ENCODE data around the gene ZC3H12C. TPM values are rescaled to one million over a fixed set of nuclear protein-coding genes. Genes with fewer than 3 reads are reported as not detected.

The ZC3H12C gene
- total RNA-seq, 1 donor from 2014 or later, result 17.5 TPM

DNA sequence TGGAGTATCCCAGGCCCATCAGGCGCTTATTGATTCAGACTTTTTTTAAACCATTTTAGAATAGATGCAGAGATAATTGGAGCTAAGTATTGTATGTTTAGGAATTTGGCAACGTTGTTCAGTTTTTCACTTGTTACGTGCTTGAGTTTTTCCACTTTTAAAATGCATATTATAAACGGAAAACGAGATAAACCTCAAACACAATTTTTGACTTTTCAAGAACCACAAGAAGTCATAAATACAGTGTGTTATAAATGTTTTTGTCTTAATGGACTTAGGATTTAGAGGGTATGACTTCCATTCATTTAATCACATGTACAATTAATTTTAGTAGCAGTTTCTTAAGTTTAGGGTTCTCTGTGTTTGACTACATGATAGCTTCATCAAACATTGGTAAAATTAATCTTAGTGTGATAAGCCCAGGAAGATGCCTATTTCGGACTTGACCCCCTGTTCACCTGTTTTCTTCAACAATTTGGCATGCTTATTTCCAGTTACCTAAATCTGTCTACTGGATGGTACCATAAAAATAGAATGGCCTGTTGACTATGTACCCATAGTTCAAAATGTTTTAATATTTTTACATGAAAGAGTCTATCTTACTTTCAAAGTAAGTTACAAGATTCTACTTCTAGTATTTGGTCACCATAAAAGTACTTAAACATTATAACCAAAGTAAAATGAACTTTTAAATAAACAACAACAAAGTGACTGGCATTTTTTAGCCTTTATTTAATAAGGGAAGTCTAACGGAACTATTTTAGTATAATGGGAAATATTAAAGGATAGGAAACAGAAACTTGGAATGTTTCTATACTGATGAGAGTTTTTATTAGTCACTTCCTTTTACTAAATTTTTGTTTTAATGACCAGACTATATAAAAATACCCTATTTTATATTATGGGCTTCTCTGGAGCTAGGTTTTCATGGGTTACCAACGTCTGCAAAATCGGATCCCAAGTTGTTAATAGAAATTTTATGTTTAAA, 1.4 kb downstream of the ZC3H12C start:
- Mint-ChIP-seq H3K27me3 (ENCODE audit: low read depth) (peaks cover 32% of the 10 kb centered on the region), H3K27ac (peak overlapping the region; percentile 72), H3K4me1 (ENCODE audit: low read depth) (peaks cover 27% of the 10 kb centered on the region), H3K4me3 (ENCODE audit: low read depth) (peak overlapping the region; percentile 89), H3K9me3 (no peaks in the 10 kb centered on the region), H3K36me3 (ENCODE audit: low read depth) (peaks cover 34% of the 10 kb centered on the region)
- intact Hi-C loops (cut with micrococcal nuclease), result loop anchor here (5.0 to 10.0 kb wide), 5 partner anchors 253 to 1470 kb away; no protein-coding TSS in a partner anchor
- no peak for DNase-seq (ENCODE audit: low spot score)

DNA sequence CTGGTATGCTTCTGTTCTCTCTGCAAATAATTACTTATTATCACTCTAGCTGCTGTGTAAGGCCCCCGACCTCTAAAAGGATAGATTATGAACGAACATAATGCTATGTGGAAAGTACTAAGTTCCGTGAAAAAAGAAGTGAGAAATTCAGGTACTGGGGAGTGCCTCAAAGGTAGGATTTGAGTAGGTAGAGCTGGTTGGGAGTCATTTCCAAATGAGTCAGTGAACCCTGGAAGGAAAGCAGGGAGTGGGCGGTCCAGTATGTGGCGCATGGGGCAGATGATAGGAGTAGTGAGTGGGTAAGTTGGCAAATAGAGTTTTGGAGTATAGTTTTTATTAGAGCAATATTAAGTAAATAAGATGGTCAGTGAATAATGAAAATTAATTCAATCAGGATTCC, 2.4 kb downstream of the ZC3H12C start:
- Mint-ChIP-seq H3K27me3 (ENCODE audit: low read depth) (peaks cover 32% of the 10 kb centered on the region), H3K4me1 (ENCODE audit: low read depth) (peaks cover 29% of the 10 kb centered on the region), H3K4me3 (ENCODE audit: low read depth) (peak overlapping the region; percentile 61), H3K9me3 (no peaks in the 10 kb centered on the region), H3K27ac (no peak overlapping the region), H3K36me3 (ENCODE audit: low read depth) (peaks cover 41% of the 10 kb centered on the region)
- intact Hi-C loops (cut with micrococcal nuclease), result loop anchor here (10.0 kb wide), 1 partner anchor 1471 kb away; no protein-coding TSS in a partner anchor
- no peak for DNase-seq (ENCODE audit: low spot score)

DNA sequence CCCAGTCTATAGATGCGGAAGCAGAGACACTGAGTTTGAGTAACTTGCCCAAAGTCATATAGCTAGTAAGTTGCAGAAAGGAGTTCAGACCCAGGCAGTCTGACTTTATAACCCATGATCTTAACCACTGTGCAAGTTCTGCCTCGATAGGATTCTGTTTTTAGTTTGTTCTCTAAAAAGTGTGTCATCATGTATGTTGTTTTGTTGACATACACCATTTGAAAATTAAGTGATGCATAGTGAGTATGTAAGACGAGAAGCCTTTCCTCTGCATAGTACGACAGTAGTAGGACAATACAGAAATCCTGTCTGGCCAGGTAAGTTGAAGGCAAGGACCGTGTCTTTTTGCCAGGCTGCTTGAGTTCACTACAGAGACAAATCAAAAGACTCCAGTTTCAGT, 3.3 kb downstream of the ZC3H12C start:
- H3K4me1 Mint-ChIP-seq (ENCODE audit: low read depth), result peaks cover 32% of the 10 kb centered on the region
- no peak overlapping the region for H3K27ac Mint-ChIP-seq
- peak overlapping the region; percentile 19 for H3K4me3 Mint-ChIP-seq (ENCODE audit: low read depth)
- intact Hi-C loops (cut with micrococcal nuclease), result loop anchor here (10.0 kb wide), 1 partner anchor 1472 kb away; no protein-coding TSS in a partner anchor
- peaks cover 49% of the 10 kb centered on the region for H3K36me3 Mint-ChIP-seq (ENCODE audit: low read depth)
- no peak for DNase-seq (ENCODE audit: low spot score)
- H3K9me3 Mint-ChIP-seq, result no peaks in the 10 kb centered on the region
- peaks cover 30% of the 10 kb centered on the region for H3K27me3 Mint-ChIP-seq (ENCODE audit: low read depth)

DNA sequence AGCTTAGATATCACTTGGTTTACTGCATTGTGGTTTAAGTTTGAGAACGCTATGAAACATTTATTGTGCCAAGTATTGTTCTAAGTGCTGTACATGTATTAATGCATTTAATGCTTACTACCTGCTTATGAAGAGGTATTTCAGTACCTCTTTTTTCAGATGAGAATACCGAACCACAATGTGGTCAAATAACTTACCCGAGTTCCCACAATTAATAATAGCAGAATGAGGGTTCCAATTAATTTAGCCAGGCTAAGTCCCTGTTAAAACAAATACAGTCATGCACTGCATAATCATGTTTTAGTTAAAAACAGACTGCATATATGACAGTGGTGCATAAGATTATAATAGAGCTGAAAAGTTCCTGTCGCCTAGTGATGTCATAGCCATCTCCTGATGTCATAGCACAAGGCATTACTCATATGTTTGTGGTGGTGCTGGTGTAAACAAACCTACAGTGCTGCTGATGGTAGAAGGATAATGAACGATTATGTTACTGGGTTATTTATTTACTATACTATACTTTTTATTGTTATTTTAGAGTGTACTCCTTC, 4.3 kb downstream of the ZC3H12C start:
- Mint-ChIP-seq H3K4me3 (ENCODE audit: low read depth) (no peak overlapping the region), H3K27ac (no peak overlapping the region), H3K36me3 (ENCODE audit: low read depth) (peaks cover 53% of the 10 kb centered on the region), H3K4me1 (ENCODE audit: low read depth) (peaks cover 30% of the 10 kb centered on the region), H3K27me3 (ENCODE audit: low read depth) (peaks cover 22% of the 10 kb centered on the region), H3K9me3 (no peaks in the 10 kb centered on the region)
- intact Hi-C loops (cut with micrococcal nuclease), result loop anchor here (10.0 kb wide), 1 partner anchor 1473 kb away; no protein-coding TSS in a partner anchor
- DNase-seq (ENCODE audit: low spot score), result no peak

DNA sequence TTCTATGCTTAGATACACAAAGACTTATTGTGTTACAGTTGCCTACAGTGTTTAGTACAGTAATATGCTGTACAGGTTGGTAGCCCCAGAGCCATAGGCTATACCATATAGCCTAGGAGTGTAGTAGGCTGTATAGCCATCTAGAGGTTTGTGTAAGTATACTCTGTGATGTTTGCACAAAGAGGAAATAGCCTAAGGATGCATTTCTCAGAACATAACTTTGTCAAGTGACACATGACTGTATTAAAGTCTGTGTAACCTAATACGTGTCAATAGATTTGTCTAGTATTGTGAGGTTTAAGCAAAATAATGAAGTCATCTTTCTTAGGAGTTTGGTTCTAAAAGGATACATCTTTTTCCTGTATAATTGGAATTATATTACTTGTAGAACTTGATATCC, 5.5 kb downstream of the ZC3H12C start:
- no peak for DNase-seq (ENCODE audit: low spot score)
- no peaks in the 10 kb centered on the region for H3K9me3 Mint-ChIP-seq
- H3K27ac Mint-ChIP-seq, result no peak overlapping the region
- H3K27me3 Mint-ChIP-seq (ENCODE audit: low read depth), result peaks cover 20% of the 10 kb centered on the region
- intact Hi-C loops (cut with micrococcal nuclease), result loop anchor here (10.0 kb wide), 1 partner anchor 1474 kb away; no protein-coding TSS in a partner anchor
- H3K36me3 Mint-ChIP-seq (ENCODE audit: low read depth), result peaks cover 50% of the 10 kb centered on the region
- no peak overlapping the region for H3K4me3 Mint-ChIP-seq (ENCODE audit: low read depth)
- peaks cover 29% of the 10 kb centered on the region for H3K4me1 Mint-ChIP-seq (ENCODE audit: low read depth)

DNA sequence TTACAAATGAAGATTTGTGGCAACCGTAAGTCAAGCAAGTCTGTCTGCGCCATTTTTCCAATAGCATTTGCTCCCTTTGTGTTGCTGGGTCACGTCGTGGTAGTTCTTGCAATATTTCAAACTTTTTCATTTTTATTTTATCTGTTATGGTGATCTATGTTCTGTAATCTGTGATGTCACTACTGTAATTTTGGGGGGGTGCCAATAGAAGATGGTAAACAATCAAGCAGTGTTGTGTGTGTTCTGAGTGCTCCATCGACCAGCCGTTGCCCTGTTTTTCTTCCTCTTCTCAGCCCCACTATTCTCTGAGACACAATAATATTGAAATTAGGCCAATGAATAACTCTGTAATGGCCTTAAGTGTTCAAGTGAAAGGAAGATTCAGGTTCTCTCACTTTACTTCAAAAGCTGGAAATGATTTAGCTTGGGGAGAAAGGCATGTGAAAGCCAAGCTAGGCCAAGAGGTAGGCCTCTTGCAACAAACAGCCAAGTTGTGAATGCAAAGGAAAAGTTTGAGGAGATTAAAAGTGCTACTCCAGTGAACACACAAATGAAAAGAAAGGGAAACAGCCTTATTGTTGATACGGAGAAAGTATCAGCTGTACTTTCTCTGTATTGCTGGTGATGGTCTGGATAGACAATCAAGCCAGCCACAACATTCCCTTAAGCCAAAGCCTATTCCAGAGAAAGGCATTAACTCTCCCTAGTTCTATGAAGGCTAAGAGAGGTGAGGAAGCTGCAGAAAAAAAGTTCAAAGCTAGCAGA, 7.5 kb downstream of the ZC3H12C start:
- Mint-ChIP-seq H3K4me1 (ENCODE audit: low read depth) (peaks cover 17% of the 10 kb centered on the region), H3K36me3 (ENCODE audit: low read depth) (peaks cover 36% of the 10 kb centered on the region), H3K9me3 (no peaks in the 10 kb centered on the region), H3K27ac (no peak overlapping the region), H3K27me3 (ENCODE audit: low read depth) (peaks cover 9% of the 10 kb centered on the region), H3K4me3 (ENCODE audit: low read depth) (no peak overlapping the region)
- no peak for DNase-seq (ENCODE audit: low spot score)
- intact Hi-C loops (cut with micrococcal nuclease), result no loop called here

DNA sequence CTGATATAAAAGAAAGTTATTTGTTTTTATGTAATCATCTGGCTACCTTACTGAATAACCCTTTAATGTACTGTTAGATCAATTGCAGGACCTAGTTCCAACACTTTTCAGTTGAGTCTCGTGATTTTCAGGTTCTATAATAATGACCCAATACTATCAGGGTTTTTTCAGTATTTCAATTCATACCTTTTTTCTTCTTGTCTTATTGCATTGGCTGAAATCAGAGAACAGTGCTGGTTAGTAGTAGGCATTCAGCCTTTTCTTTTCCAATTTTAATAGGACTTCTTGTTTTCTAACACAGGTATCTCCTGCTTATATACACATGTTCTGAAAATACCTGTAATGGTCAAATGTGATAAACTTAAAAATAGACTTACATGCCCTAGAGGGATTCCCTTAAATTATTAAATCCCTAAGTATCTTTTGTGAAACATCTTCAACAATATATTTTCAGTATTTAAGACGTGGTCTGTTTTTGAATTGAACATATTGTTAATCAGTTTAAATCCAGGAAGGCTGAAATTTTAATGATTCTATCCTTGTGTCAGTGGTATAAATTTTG, 13.6 kb downstream of the ZC3H12C start:
- Mint-ChIP-seq H3K4me1 (ENCODE audit: low read depth) (peaks cover 5% of the 10 kb centered on the region), H3K27me3 (ENCODE audit: low read depth) (peaks cover 3% of the 10 kb centered on the region), H3K27ac (no peak overlapping the region), H3K9me3 (peaks cover 9% of the 10 kb centered on the region), H3K4me3 (ENCODE audit: low read depth) (no peak overlapping the region), H3K36me3 (ENCODE audit: low read depth) (peaks cover 25% of the 10 kb centered on the region)
- DNase-seq (ENCODE audit: low spot score), result no peak
- intact Hi-C loops (cut with micrococcal nuclease), result no loop called here

DNA sequence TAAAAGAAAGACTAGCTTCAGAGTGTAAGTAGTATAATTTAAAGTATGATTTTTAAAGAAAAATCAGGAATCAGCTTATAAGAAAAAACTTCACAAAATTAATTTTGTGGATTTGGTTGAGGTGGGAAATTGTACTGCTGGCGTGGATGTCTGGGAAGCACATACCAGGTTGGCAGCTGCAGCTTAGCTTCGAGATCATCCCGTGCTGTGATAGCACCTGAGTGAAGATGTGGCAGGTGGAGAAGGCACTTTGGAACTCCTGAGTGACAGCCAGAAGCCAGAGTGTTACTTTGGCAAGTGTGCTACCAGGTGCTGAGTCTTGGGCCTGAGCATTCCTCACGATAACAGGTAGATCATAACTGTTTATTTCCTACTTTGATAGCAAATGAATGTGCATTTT, 17.7 kb downstream of the ZC3H12C start:
- H3K27me3 Mint-ChIP-seq (ENCODE audit: low read depth), result peaks cover 5% of the 10 kb centered on the region
- H3K4me3 Mint-ChIP-seq (ENCODE audit: low read depth), result no peak overlapping the region
- no peak for DNase-seq (ENCODE audit: low spot score)
- H3K9me3 Mint-ChIP-seq, result peaks cover 9% of the 10 kb centered on the region
- intact Hi-C loops (cut with micrococcal nuclease), result no loop called here
- no peaks in the 10 kb centered on the region for H3K4me1 Mint-ChIP-seq (ENCODE audit: low read depth)
- no peak overlapping the region for H3K27ac Mint-ChIP-seq
- peaks cover 18% of the 10 kb centered on the region for H3K36me3 Mint-ChIP-seq (ENCODE audit: low read depth)

DNA sequence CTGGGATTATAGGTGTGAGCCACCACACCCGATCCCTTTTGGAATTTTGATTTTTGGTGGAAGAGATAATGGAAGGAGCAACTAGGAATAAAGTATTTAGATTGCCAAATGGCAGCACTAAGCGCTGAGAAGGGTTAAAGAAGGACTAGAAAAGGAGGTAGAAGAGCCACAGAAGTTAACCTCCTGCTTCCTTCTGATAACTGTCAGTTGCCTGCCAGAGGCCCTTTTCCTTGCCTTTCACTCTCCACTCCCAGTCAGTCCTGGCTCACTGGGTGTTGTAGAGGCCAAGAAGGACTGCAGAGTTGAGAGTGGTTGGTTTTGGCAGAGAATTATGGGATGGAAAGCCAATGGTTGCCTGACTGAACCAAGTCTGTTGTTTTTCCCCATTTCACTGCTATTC, 19.3 kb downstream of the ZC3H12C start:
- Mint-ChIP-seq H3K36me3 (ENCODE audit: low read depth) (peaks cover 15% of the 10 kb centered on the region), H3K27me3 (ENCODE audit: low read depth) (peaks cover 5% of the 10 kb centered on the region), H3K9me3 (no peaks in the 10 kb centered on the region), H3K4me3 (ENCODE audit: low read depth) (no peak overlapping the region), H3K27ac (no peak overlapping the region), H3K4me1 (ENCODE audit: low read depth) (no peaks in the 10 kb centered on the region)
- no peak for DNase-seq (ENCODE audit: low spot score)
- intact Hi-C loops (cut with micrococcal nuclease), result no loop called here

DNA sequence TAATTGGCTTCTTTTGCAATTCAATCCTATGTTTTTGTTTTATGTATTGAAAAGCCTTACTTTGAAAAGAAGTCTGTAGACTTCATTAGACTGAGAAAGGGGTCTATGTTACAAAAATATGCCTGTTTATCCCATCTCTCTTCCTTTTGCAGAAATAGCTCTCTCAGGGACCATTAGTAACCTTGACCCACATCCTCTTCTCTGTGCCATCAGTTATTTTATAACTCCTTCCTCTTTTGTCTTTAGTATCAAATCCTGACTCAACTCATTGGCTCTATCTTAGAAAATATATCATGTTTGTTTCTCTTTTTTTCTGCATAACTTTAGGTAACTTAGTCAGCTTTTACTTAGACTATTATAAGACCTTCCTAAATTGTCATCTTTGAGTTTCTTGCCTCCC, 20.3 kb downstream of the ZC3H12C start:
- H3K27me3 Mint-ChIP-seq (ENCODE audit: low read depth), result peaks cover 5% of the 10 kb centered on the region
- no peak for DNase-seq (ENCODE audit: low spot score)
- no peak overlapping the region for H3K4me3 Mint-ChIP-seq (ENCODE audit: low read depth)
- H3K9me3 Mint-ChIP-seq, result no peaks in the 10 kb centered on the region
- H3K36me3 Mint-ChIP-seq (ENCODE audit: low read depth), result peaks cover 10% of the 10 kb centered on the region
- no peak overlapping the region for H3K27ac Mint-ChIP-seq
- no peaks in the 10 kb centered on the region for H3K4me1 Mint-ChIP-seq (ENCODE audit: low read depth)
- intact Hi-C loops (cut with micrococcal nuclease), result no loop called here

DNA sequence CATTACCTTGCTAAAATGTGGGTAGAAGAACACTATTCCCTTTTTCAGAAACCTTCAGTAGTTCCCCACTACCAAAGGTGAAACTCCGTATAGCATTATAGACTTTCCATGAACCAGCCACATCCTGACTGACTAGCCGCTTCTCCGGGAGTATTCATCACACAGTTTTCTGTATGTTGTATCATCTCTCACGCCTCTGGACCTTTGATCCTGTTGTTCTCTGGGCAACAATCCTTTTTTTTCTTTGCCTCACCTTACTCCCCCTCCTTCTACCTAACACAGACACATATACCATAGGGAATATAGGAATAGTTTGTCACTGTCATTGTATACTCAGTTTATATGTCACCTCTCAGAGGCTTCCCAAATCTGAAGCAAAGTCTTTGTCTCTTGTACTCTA, 20.8 kb downstream of the ZC3H12C start:
- no peaks in the 10 kb centered on the region for H3K9me3 Mint-ChIP-seq
- H3K4me3 Mint-ChIP-seq (ENCODE audit: low read depth), result no peak overlapping the region

DNA sequence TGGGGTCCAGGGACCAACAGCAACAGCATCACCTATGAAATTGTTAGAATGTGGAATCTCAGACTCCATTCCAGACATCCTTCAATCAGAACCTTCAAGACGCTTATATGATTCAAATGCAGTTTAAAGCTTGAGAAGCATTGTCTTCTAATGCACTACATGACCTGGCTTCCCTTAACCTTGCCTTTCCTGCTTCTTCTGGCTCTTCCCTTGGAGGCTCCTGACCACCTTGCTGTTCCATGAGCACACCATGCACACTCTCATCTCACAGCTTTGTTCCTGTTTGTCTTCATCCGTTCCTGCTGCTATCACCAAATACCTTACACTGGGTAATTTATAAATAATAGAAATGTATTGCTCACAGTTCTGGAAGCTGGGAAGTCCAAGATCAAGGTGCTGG, 26.1 kb downstream of the ZC3H12C start:
- H3K27me3 Mint-ChIP-seq (ENCODE audit: low read depth), result no peaks in the 10 kb centered on the region
- intact Hi-C loops (cut with micrococcal nuclease), result no loop called here
- DNase-seq (ENCODE audit: low spot score), result no peak
- peaks cover 5% of the 10 kb centered on the region for H3K36me3 Mint-ChIP-seq (ENCODE audit: low read depth)
- no peaks in the 10 kb centered on the region for H3K9me3 Mint-ChIP-seq
- no peak overlapping the region for H3K27ac Mint-ChIP-seq
- H3K4me3 Mint-ChIP-seq (ENCODE audit: low read depth), result no peak overlapping the region
- peaks cover under 1% of the 10 kb centered on the region for H3K4me1 Mint-ChIP-seq (ENCODE audit: low read depth)

More for the DNA sequence above, 20.8 kb downstream of the ZC3H12C start:
- Mint-ChIP-seq H3K4me1 (ENCODE audit: low read depth) (no peaks in the 10 kb centered on the region), H3K27me3 (ENCODE audit: low read depth) (peaks cover 5% of the 10 kb centered on the region), H3K27ac (no peak overlapping the region), H3K36me3 (ENCODE audit: low read depth) (peaks cover 8% of the 10 kb centered on the region)
- DNase-seq (ENCODE audit: low spot score), result no peak
- intact Hi-C loops (cut with micrococcal nuclease), result no loop called here
